Coronary artery (tissue), 2 donors: ENCODE results near the gene YIPF4.
A peak's percentile ranks its signal among the peaks of the same experiment; 100 is the strongest.
"Not testable (repeated sequence)": the region's sequence is repeated elsewhere in the genome, so short reads cannot be mapped to it uniquely, and the experiment has no call there.

Experiments
- DNase-seq: peaks from one replicate; pipeline ENCODE4 v3.0.0-alpha.2; 2017; ENCODE audit warnings: low spot score
- H3K27ac ChIP-seq, 2 donors: fragments of 200-600 bp; sonication (generic); one replicate each; pipeline ENCODE4 v1.5.1; 2016 to 2019
- H3K4me3 ChIP-seq: fragments of 200-600 bp; sonication (generic); 2 replicates; pipeline ENCODE4 v1.5.1; 2016; ENCODE audit warnings: mild to moderate bottlenecking, moderate library complexity
- CTCF ChIP-seq: fragments of 200-600 bp; sonication (generic); IDR thresholded peaks from one replicate; pipeline ENCODE4 v1.5.1; 2019; ENCODE audit warnings: antibody characterized with exemption

YIPF4 gene

GRCh38 chr2:32330136-32330535, 52.4 kb downstream of the YIPF4 start:
- H3K4me3 ChIP-seq = no peak overlapping the region
- no peak for DNase-seq
- no peak for TF ChIP-seq CTCF
- H3K27ac ChIP-seq = no peak overlapping the region

GRCh38 chr2:32342801-32343200, 65.1 kb downstream of the YIPF4 start:
- Histone ChIP-seq H3K4me3 (no peak overlapping the region), H3K27ac (no peak overlapping the region)
- no peak for DNase-seq
- no peak for TF ChIP-seq CTCF

GRCh38 chr2:32350797-32351196, 73.1 kb downstream of the YIPF4 start:
- DNase-seq, H3K4me3 ChIP-seq, H3K27ac ChIP-seq: not testable (repeated sequence)

- DNase-seq = no peak
Observed at GRCh38 chr2:32355976-32356680, 78.4 kb downstream of the YIPF4 start.

GRCh38 chr2:32356681-32357317, 79.1 kb downstream of the YIPF4 start, which contains the start of gene BIRC6:
BIRC6 (plus strand) TSS chr2:32357023; CDS start chr2:32357162, 139 bp downstream.
- no peak for TF ChIP-seq CTCF
- DNase-seq = peak; percentile 99
- H3K4me3 ChIP-seq = peak within 1 kb of the TSS; percentile 93

More at GRCh38 chr2:32355976-32356680, 78.4 kb downstream of the YIPF4 start:
- peak overlapping the region; percentile 93 for H3K4me3 ChIP-seq
- H3K27ac ChIP-seq = peak overlapping the region; percentile 95 to 99
- no peak for TF ChIP-seq CTCF

GRCh38 chr2:32357318-32358110, 79.8 kb downstream of the YIPF4 start:
- no peak for TF ChIP-seq CTCF
- Histone ChIP-seq H3K27ac (peak overlapping the region; percentile 95 to 99), H3K4me3 (peak overlapping the region; percentile 93)
- DNase-seq = peak; percentile 84

More at GRCh38 chr2:32356681-32357317, 79.1 kb downstream of the YIPF4 start, which contains the start of gene BIRC6:
- peak within 1 kb of the TSS; percentile 95 to 99 for H3K27ac ChIP-seq

GRCh38 chr2:32358111-32358482, 80.4 kb downstream of the YIPF4 start:
- peak overlapping the region; percentile 93 for H3K4me3 ChIP-seq
- no peak for DNase-seq
- no peak for TF ChIP-seq CTCF
- H3K27ac ChIP-seq = peak overlapping the region; percentile 95 to 99
